ENCODE measurements around the gene PPP6R3.

DNA sequence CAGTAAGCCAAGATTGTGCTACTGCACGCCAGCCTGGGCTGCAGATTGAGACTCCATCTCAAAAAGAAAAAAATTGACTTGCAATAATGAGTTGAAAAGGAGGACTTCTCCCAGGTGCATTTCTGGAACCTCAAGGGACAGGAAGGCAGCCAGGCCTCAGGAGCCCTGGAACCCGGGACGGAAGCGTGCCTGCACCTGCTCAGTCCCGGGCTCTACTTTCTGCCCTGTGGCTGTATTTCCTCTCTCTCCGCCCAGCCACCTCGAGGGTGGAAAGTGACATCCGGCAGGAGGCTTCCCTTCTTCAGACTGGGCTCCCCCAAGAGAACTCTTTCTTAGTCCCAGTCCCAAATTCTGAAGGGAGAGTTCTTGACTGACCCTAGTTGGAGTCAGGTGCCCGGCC lies 203.6 kb downstream of the PPP6R3 start:
- TF ChIP-seq, protein P1, sequence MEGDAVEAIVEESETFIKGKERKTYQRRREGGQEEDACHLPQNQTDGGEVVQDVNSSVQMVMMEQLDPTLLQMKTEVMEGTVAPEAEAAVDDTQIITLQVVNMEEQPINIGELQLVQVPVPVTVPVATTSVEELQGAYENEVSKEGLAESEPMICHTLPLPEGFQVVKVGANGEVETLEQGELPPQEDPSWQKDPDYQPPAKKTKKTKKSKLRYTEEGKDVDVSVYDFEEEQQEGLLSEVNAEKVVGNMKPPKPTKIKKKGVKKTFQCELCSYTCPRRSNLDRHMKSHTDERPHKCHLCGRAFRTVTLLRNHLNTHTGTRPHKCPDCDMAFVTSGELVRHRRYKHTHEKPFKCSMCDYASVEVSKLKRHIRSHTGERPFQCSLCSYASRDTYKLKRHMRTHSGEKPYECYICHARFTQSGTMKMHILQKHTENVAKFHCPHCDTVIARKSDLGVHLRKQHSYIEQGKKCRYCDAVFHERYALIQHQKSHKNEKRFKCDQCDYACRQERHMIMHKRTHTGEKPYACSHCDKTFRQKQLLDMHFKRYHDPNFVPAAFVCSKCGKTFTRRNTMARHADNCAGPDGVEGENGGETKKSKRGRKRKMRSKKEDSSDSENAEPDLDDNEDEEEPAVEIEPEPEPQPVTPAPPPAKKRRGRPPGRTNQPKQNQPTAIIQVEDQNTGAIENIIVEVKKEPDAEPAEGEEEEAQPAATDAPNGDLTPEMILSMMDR (conservative IDR thresholded peaks at IDR 0.05; ENCODE audit: low read depth, low read length), result no peak
- TF ChIP-seq EZH2 (IDR thresholded peaks at IDR 0.05; ENCODE audit: borderline replicate concordance, low read depth, low read length, poor library complexity, severe bottlenecking), result no peak
